H1 (cell line): ENCODE data around the gene LBH. TPM values are rescaled to one million over a fixed set of nuclear protein-coding genes. Genes with fewer than 3 reads are reported as not detected.

Experiments
- CTCF ChIA-PET: fragments of 300-600 bp; sonication (Branson Sonifier 250); formaldehyde crosslinking; loops from one replicate; lab custom pipeline; 2021; ENCODE audit not compliant: partially characterized antibody; lab: Charles Lee
- POLR2A ChIA-PET: fragments of 300-600 bp; sonication (Branson Sonifier 250); formaldehyde crosslinking; loops from one replicate; lab custom pipeline; 2021; ENCODE audit warnings: inconsistent platforms; ENCODE audit not compliant: partially characterized antibody; lab: Charles Lee
- DNase-seq, 2 experiments: peaks; one replicate each; pipeline versions ENCODE4 v3.0.0 to v3.0.0-alpha.2; 2010 to 2022; ENCODE audit warnings: low spot score in 2 of 2, low read depth in 1 of 2, mixed read lengths in 1 of 2
- FAIRE-seq: peaks from 2 replicates; lab custom pipeline; 2011; peaks lifted over from hg19 to GRCh38; lab: Jason Lieb, UNC
- H2AFZ ChIP-seq: 2 replicates; pipeline ENCODE4 v1.8.1; 2012; ENCODE audit warnings: low read length, inconsistent platforms
- H2AK5ac ChIP-seq: 2 replicates; pipeline ENCODE4 v1.6.1; 2013; ENCODE audit warnings: low read depth, low read length
- H2BK120ac ChIP-seq: replicated peaks from 2 replicates; pipeline ENCODE3; 2013; ENCODE audit warnings: low read depth, low read length, inconsistent platforms
- H2BK12ac ChIP-seq: 2 replicates; pipeline ENCODE4 v1.6.1; 2013; ENCODE audit warnings: low read depth, low read length
- H2BK15ac ChIP-seq: 2 replicates; pipeline ENCODE4 v1.6.1; 2013; ENCODE audit warnings: low read length
- H2BK20ac ChIP-seq: 2 replicates; pipeline ENCODE4 v1.6.1; 2013; ENCODE audit warnings: low read length
- H2BK5ac ChIP-seq: 2 replicates; pipeline ENCODE4 v1.6.1; 2013; ENCODE audit warnings: low read depth, low read length
- H3K14ac ChIP-seq: 2 replicates; pipeline ENCODE4 v1.6.1; 2013; ENCODE audit warnings: inconsistent platforms; ENCODE audit not compliant: insufficient read length
- H3K18ac ChIP-seq: 2 replicates; pipeline ENCODE4 v1.6.1; 2013; ENCODE audit warnings: low read length; ENCODE audit errors: extremely low read depth
- H3K23ac ChIP-seq: 2 replicates; pipeline ENCODE4 v1.6.1; 2013; ENCODE audit warnings: inconsistent platforms; ENCODE audit not compliant: insufficient read length
- H3K23me2 ChIP-seq: 2 replicates; pipeline ENCODE4 v1.6.1; 2013; ENCODE audit warnings: low read depth, low read length
- H3K27ac ChIP-seq: 2 replicates; pipeline ENCODE4 v1.6.1; 2011; ENCODE audit warnings: low read depth, low read length, inconsistent platforms
- H3K27me3 ChIP-seq, 4 experiments: replicated peaks in 1 of 4; 1 replicate in 1 of 4; 2 replicates in 3 of 4; pipeline versions ENCODE4 v1.6.1 to v1.8.1; 2011 to 2013; ENCODE audit warnings: low read length in 3 of 4, mild to moderate bottlenecking in 3 of 4, inconsistent platforms in 2 of 4, mixed read lengths in 2 of 4, moderate library complexity in 1 of 4; ENCODE audit not compliant: control insufficient read depth in 3 of 4, insufficient read depth in 3 of 4; ENCODE audit errors: extremely low read depth in 1 of 4
- H3K36me3 ChIP-seq, 4 experiments: 2 replicates each; pipeline versions ENCODE4 v1.6.1 to v1.8.1; 2011 to 2013; ENCODE audit warnings: mild to moderate bottlenecking in 4 of 4, low read length in 3 of 4, moderate library complexity in 2 of 4, control low read depth in 1 of 4, inconsistent platforms in 1 of 4; ENCODE audit not compliant: insufficient read depth in 4 of 4, control insufficient read depth in 2 of 4
- H3K4ac ChIP-seq: replicated peaks from 2 replicates; pipeline ENCODE3; 2013; ENCODE audit warnings: low read length, low read depth, mixed read lengths, inconsistent platforms; ENCODE audit not compliant: insufficient read length
- H3K4me1 ChIP-seq, 4 experiments: replicated peaks in 1 of 4; 1 replicate in 1 of 4; 2 replicates in 3 of 4; pipeline versions ENCODE4 v1.6.1 to v1.8.1; 2011 to 2013; ENCODE audit warnings: low read length in 3 of 4, inconsistent platforms in 2 of 4, mixed read lengths in 1 of 4; ENCODE audit not compliant: insufficient read depth in 4 of 4, control insufficient read depth in 3 of 4
- H3K4me2 ChIP-seq, 2 experiments: 2 replicates each; pipeline versions ENCODE4 v1.6.1 to v1.8.1; 2011 to 2013; ENCODE audit warnings: low read depth in 2 of 2, low read length in 2 of 2, control low read depth in 1 of 2, inconsistent platforms in 1 of 2, mild to moderate bottlenecking in 1 of 2; ENCODE audit not compliant: insufficient read depth in 1 of 2
- H3K4me3 ChIP-seq, 4 experiments: fragments of 200-600, 300-600 bp in 1 of 4; sonication (generic), shearing (Covaris generic), sonication (Bioruptor Twin) in 1 of 4; 2 replicates each; pipeline versions ENCODE4 v1.5.1 to v1.8.1; 2011 to 2016; ENCODE audit warnings: low read length in 4 of 4, low read depth in 3 of 4, control low read depth in 2 of 4, inconsistent platforms in 2 of 4, mild to moderate bottlenecking in 2 of 4, mixed read lengths in 1 of 4, moderate library complexity in 1 of 4; ENCODE audit not compliant: insufficient read depth in 2 of 4; ENCODE audit errors: extremely low read depth in 1 of 4
- H3K56ac ChIP-seq: replicated peaks from 2 replicates; pipeline ENCODE3; 2013; ENCODE audit warnings: low read depth, mild to moderate bottlenecking, mixed read lengths, low read length, inconsistent platforms; ENCODE audit not compliant: insufficient read length
- H3K79me1 ChIP-seq: 2 replicates; pipeline ENCODE4 v1.6.1; 2013; ENCODE audit warnings: low read depth, low read length, control low read depth
- H3K79me2 ChIP-seq, 2 experiments: 2 replicates each; pipeline versions ENCODE4 v1.6.1 to v1.8.1; 2012 to 2013; ENCODE audit warnings: low read length in 2 of 2, mild to moderate bottlenecking in 2 of 2, inconsistent platforms in 1 of 2; ENCODE audit not compliant: insufficient read depth in 2 of 2, control insufficient read depth in 1 of 2
- H3K9ac ChIP-seq, 4 experiments: replicated peaks in 1 of 4; 1 replicate in 1 of 4; 2 replicates in 3 of 4; pipeline versions ENCODE4 v1.6.1 to v1.8.1; 2011 to 2013; ENCODE audit warnings: low read depth in 3 of 4, low read length in 3 of 4, control low read depth in 2 of 4, mild to moderate bottlenecking in 2 of 4, moderate library complexity in 2 of 4, inconsistent platforms in 1 of 4; ENCODE audit errors: extremely low read depth in 1 of 4
- H3K9me3 ChIP-seq, 2 experiments: 2 replicates each; pipeline versions ENCODE4 v1.6.1 to v1.8.1; 2012 to 2013; ENCODE audit warnings: mild to moderate bottlenecking in 2 of 2, moderate library complexity in 2 of 2, control low read depth in 1 of 2, inconsistent platforms in 1 of 2, low read depth in 1 of 2, low read length in 1 of 2, mixed read lengths in 1 of 2; ENCODE audit not compliant: insufficient read depth in 2 of 2
- H4K20me1 ChIP-seq, 2 experiments: replicated peaks in 1 of 2; 2 replicates each; pipeline versions ENCODE3 to v1.8.1; 2011 to 2013; ENCODE audit warnings: inconsistent platforms in 2 of 2, low read length in 2 of 2, mild to moderate bottlenecking in 1 of 2; ENCODE audit not compliant: insufficient read depth in 2 of 2, control insufficient read depth in 1 of 2
- H4K5ac ChIP-seq: 2 replicates; pipeline ENCODE4 v1.6.1; 2013; ENCODE audit warnings: low read length, low read depth, mixed read lengths, inconsistent platforms; ENCODE audit not compliant: insufficient read length
- H4K8ac ChIP-seq: 2 replicates; pipeline ENCODE4 v1.8.0; 2013; ENCODE audit warnings: mild to moderate bottlenecking, moderate library complexity, low read length, inconsistent platforms; ENCODE audit not compliant: insufficient read depth; ENCODE audit errors: extremely low read depth
- H4K91ac ChIP-seq: replicated peaks from 2 replicates; pipeline ENCODE3; 2013; ENCODE audit warnings: low read length, mixed read lengths, inconsistent platforms; ENCODE audit not compliant: insufficient read length
- ATF2 ChIP-seq: IDR thresholded peaks from 2 replicates; pipeline ENCODE4 v1.6.1; 2012; ENCODE audit warnings: low read length, inconsistent platforms
- CREB1 ChIP-seq: IDR thresholded peaks from 2 replicates; pipeline ENCODE4 v1.6.1; 2012; ENCODE audit warnings: inconsistent platforms
- EP300 ChIP-seq, 2 experiments: IDR thresholded peaks; 1 replicate in 1 of 2; 2 replicates in 1 of 2; pipeline ENCODE4 v1.6.1; 2011 to 2012; ENCODE audit warnings: low read depth in 2 of 2, low read length in 2 of 2, mild to moderate bottlenecking in 2 of 2, borderline replicate concordance in 1 of 2, inconsistent platforms in 1 of 2, moderate library complexity in 1 of 2
- HDAC2 ChIP-seq, 2 experiments: fragments of 300-600 bp in 1 of 2; sonication (generic) in 1 of 2; IDR thresholded peaks; 2 replicates each; pipeline ENCODE4 v1.6.1; 2011 to 2012; ENCODE audit warnings: low read depth in 2 of 2, low read length in 2 of 2, mild to moderate bottlenecking in 2 of 2, moderate library complexity in 2 of 2, borderline replicate concordance in 1 of 2, inconsistent platforms in 1 of 2
- NANOG ChIP-seq: IDR thresholded peaks from 2 replicates; pipeline ENCODE4 v1.6.1; 2011; ENCODE audit warnings: low read length, low read depth, mild to moderate bottlenecking, inconsistent platforms; ENCODE audit not compliant: insufficient read depth, poor library complexity, severe bottlenecking
- POU5F1 ChIP-seq: IDR thresholded peaks from 2 replicates; pipeline ENCODE4 v1.6.1; 2011; ENCODE audit warnings: low read depth, mild to moderate bottlenecking, low read length, moderate library complexity
- SIN3A ChIP-seq, 2 experiments: IDR thresholded peaks in 1 of 2; conservative IDR thresholded peaks in 1 of 2; 2 replicates each; pipeline ENCODE4 v1.6.1; 2011 to 2012; ENCODE audit warnings: low read length in 2 of 2, improper control_type of control experiment in 1 of 2, low read depth in 1 of 2, mild to moderate bottlenecking in 1 of 2
- SP1 ChIP-seq: IDR thresholded peaks from 2 replicates; pipeline ENCODE4 v1.6.1; 2011; ENCODE audit warnings: low read depth, low read length
- TCF12 ChIP-seq: IDR thresholded peaks from 2 replicates; pipeline ENCODE4 v1.6.1; 2011; ENCODE audit warnings: low read depth, mild to moderate bottlenecking, low read length
- WGBS, 2 experiments: shearing (Covaris generic) in 1 of 2; methylation state at CpG; one replicate each; pipeline versions ENCODE4 v1.1.6 to v1.1.7; 2013 to 2015; ENCODE audit warnings: low lambda C conversion rate in 2 of 2, mixed read lengths in 2 of 2, inconsistent platforms in 1 of 2, low coverage in 1 of 2, missing lambda C conversion rate in 1 of 2; ENCODE audit not compliant: insufficient replicate concordance in 2 of 2, insufficient coverage in 1 of 2, insufficient read length in 1 of 2; ENCODE audit errors: extremely low coverage in 1 of 2, missing lambda C conversion rate in 1 of 2; 5-methylcytosine and 5-hydroxymethylcytosine counted together
- polyA plus RNA-seq, 7 experiments: library from polyadenylated mRNA; depleted of rRNA in 3 of 7; stranded (reverse) in 5 of 7; unstranded in 2 of 7; fragments of >200 nt in 5 of 7; fragments of 200-250 nt in 2 of 7; gene quantifications; 1 replicate in 5 of 7; 2 replicates in 1 of 7; 4 replicates in 1 of 7; pipeline versions ENCODE4 v1.2.1 to v1.2.3, GENCODE V29; 2011 to 2013; ENCODE audit warnings: missing spikeins in 2 of 7, mixed read lengths in 2 of 7
- total RNA-seq: library from RNA; stranded (reverse); fragmentation: NEBNext Ultra II Directional; extraction: Animal tissue kit (Norgen Biotek cat#: 25700); gene quantifications from 2 replicates; pipeline ENCODE4 v1.2.1, GENCODE V29; 2021

Gene LBH
- total and polyA plus RNA-seq, 2 of the 8 experiments (the other 6 are each of a cell fraction or from before 2014, with no cell fraction given): 25.7 to 34.5 TPM

- H2BK120ac ChIP-seq: no peak overlapping the region
- H2AFZ ChIP-seq: no peak overlapping the region
- WGBS, 2 experiments: 21% methylated on average over 6 of the region's 7 CpGs; no CpG with 5 or more reads in 1 of the 2 experiments
- peak overlapping the region; percentile 22; the same call in 1 of the 2 replicates for H2BK12ac ChIP-seq
- H2BK5ac ChIP-seq: peak overlapping the region; percentile 66; the same call in 1 of the 2 replicates
- H3K27ac ChIP-seq: no peak overlapping the region
- H3K79me1 ChIP-seq: no peaks in the 10 kb centered on the region
- H2BK20ac ChIP-seq: no peak overlapping the region
- H3K4me2 ChIP-seq: peak overlapping the region; percentile 43 to 53
- H3K23me2 ChIP-seq: no peaks in the 10 kb centered on the region
- no peaks in the 10 kb centered on the region for H3K79me2 ChIP-seq
- H3K27me3 ChIP-seq: peaks cover 0 to 7% (median 4%) of the 10 kb centered on the region in 4 experiments; a peak in 4 of 7 replicates
- no peak overlapping the region for H3K14ac ChIP-seq
- peak overlapping the region in 1 of 4 experiments; percentile 16; a peak in 1 of 8 replicates for H3K4me3 ChIP-seq
- POLR2A ChIA-PET: interaction anchor here (1.0 to 1.7 kb wide), 3 partner anchors 13 to 45 kb away, joined by 4 read pairs; no protein-coding TSS in a partner anchor
- H3K4ac ChIP-seq: peak overlapping the region; percentile 61
- TF ChIP-seq HDAC2 (IDR thresholded peaks at IDR 0.05; ENCODE audit: borderline replicate concordance in 1 of 2, low read depth in 2 of 2, low read length in 2 of 2) (0 out of 4 replicates have a peak, but pooled peaks of 1 of the 2 experiments have one; percentile 51), TCF12 (0 out of 2 replicates have a peak, but pooled peaks have one; percentile 32), EP300 (IDR thresholded peaks at IDR 0.05; ENCODE audit: borderline replicate concordance in 1 of 2, low read depth in 2 of 2, low read length in 2 of 2) (peak in 1 of 2 experiments; percentile 68; a peak in 1 of 3 replicates), CREB1 (peak; percentile 40), ATF2 (no peak), SP1 (peak; percentile 57; the same call in 1 of the 2 replicates), SIN3A (conservative IDR thresholded peaks at IDR 0.05 in 1 of 2, IDR thresholded peaks at IDR 0.05 in 1 of 2; ENCODE audit: low read depth in 1 of 2, low read length in 2 of 2) (no peak), POU5F1 (peak; percentile 79; the same call in 1 of the 2 replicates), NANOG (peak; percentile 65)
- H3K18ac ChIP-seq: peak overlapping the region; percentile 60
- no peaks in the 10 kb centered on the region for H4K20me1 ChIP-seq
- no peak overlapping the region for H3K56ac ChIP-seq
- H3K23ac ChIP-seq: no peak overlapping the region
- FAIRE-seq (peak; percentile 87), DNase-seq (peak; percentile 53 to 72)
- no peak overlapping the region for H4K91ac ChIP-seq
- no peak overlapping the region; a peak in 1 of 7 replicates for H3K9ac ChIP-seq
- H4K5ac ChIP-seq: no peak overlapping the region
- no peak overlapping the region for H2AK5ac ChIP-seq
- no peaks in the 10 kb centered on the region for H3K36me3 ChIP-seq
- H3K4me1 ChIP-seq: peaks cover 8 to 29% (median 10%) of the 10 kb centered on the region in 4 experiments
- CTCF ChIA-PET: interaction anchor here (1.1 to 5.7 kb wide), 8 partner anchors 8 to 93 kb away, joined by 3 to 32 read pairs (median 4); no protein-coding TSS in a partner anchor
- H3K9me3 ChIP-seq: no peaks in the 10 kb centered on the region
- H4K8ac ChIP-seq: no peak overlapping the region
- 0 out of 2 replicates have a peak overlapping the region, but pooled peaks have one; percentile 3 for H2BK15ac ChIP-seq
Measured at GRCh38 chr2:30301551-30301950, 70.2 kb downstream of the LBH start.
